Measurements from ENCODE around the gene PCDH9. TPM values are rescaled to one million over a fixed set of nuclear protein-coding genes. Genes with fewer than 3 reads are reported as not detected.

PCDH9 gene
- total and polyA plus RNA-seq, 10 of the 15 experiments (the other 5 are each of a cell fraction or from before 2014, with no cell fraction given): 0.02 to 2.3 (median 0.05) TPM; not detected in 1

- TF ChIP-seq RAD51 (IDR thresholded peaks at IDR 0.05): no peak
- TF ChIP-seq CBX3 (IDR thresholded peaks at IDR 0.05; ENCODE audit: borderline replicate concordance, low read depth): no peak
- no peak for TF ChIP-seq RBBP5 (conservative IDR thresholded peaks at IDR 0.05)
- TF ChIP-seq KLF5 (IDR thresholded peaks at IDR 0.05; ENCODE audit: partially characterized antibody): no peak
- TF ChIP-seq SUPT20H (IDR thresholded peaks at IDR 0.05; ENCODE audit: borderline replicate concordance, control insufficient read depth, low read depth, low read length): no peak
- no peak for TF ChIP-seq POLR2AphosphoS2 (IDR thresholded peaks at IDR 0.05; ENCODE audit: low read depth, low read length)
- TF ChIP-seq NR2F1 (conservative IDR thresholded peaks at IDR 0.05): no peak
- no peak for TF ChIP-seq ATF7 (IDR thresholded peaks at IDR 0.05; ENCODE audit: low read depth)
- intact Hi-C loops (cut with micrococcal nuclease; ENCODE audit: unreplicated experiment): no loop called here
- RAD21 ChIA-PET (ENCODE audit: unreplicated experiment): no interaction called here
- H3K9ac ChIP-seq (ENCODE audit: control insufficient read depth, insufficient read depth, low read length): no peak overlapping the region
- no peak for ATAC-seq
- H4K20me1 ChIP-seq (ENCODE audit: control insufficient read depth, insufficient read depth): no peaks in the 10 kb centered on the region
- POLR2A ChIA-PET: no interaction called here
- no peaks in the 10 kb centered on the region for H3K36me3 ChIP-seq (ENCODE audit: control insufficient read depth in 2 of 2, insufficient read depth in 2 of 2, low read length in 1 of 2)
- in situ Hi-C loops (cut with MboI): no loop called here
- 45% methylated on average over 2 of the region's 2 CpGs for WGBS (ENCODE audit: insufficient coverage, insufficient replicate concordance, low lambda C conversion rate, missing lambda C conversion rate)
- H3K4me1 ChIP-seq (ENCODE audit: control insufficient read depth, insufficient read depth, low read length): no peaks in the 10 kb centered on the region
- no peaks in the 10 kb centered on the region for H3K27me3 ChIP-seq (replicated peaks in 1 of 2; ENCODE audit: control insufficient read depth in 2 of 2, insufficient read depth in 2 of 2, low read length in 1 of 2)
- CTCF ChIA-PET: interaction anchor here (0.9 kb wide), 1 partner anchor 407 kb away, joined by 3 read pairs; no protein-coding TSS in a partner anchor
- H3K4me2 ChIP-seq (ENCODE audit: control insufficient read depth, insufficient read depth): no peak overlapping the region
- DNase-seq (ENCODE audit: low read depth, low spot score): no peak
- SMC1A ChIA-PET (ENCODE audit: uncharacterized antibody, unreplicated experiment): interaction anchor here (0.9 kb wide), 1 partner anchor 340 kb away, joined by 4 read pairs; no protein-coding TSS in a partner anchor
- no TSS peak for BruUV-seq (replicated peaks)
- no peak overlapping the region for H3K27ac ChIP-seq (ENCODE audit: control insufficient read depth, insufficient read depth)
- H3K9me3 ChIP-seq (replicated peaks; ENCODE audit: control insufficient read depth, insufficient read depth, low read length): no peaks in the 10 kb centered on the region
- no peak for FAIRE-seq
- H2AFZ ChIP-seq (ENCODE audit: control insufficient read depth, low read depth, low read length): no peak overlapping the region
- H3K4me3 ChIP-seq: no peak overlapping the region
- H3K79me2 ChIP-seq (ENCODE audit: control insufficient read depth, insufficient read depth, low read length): no peaks in the 10 kb centered on the region
These were observed 448.9 kb downstream of the PCDH9 start for GRCh38 chr13:66781241-66781640.

- ChIA-PET RAD21 (ENCODE audit: unreplicated experiment) (no interaction called here), CTCF (no interaction called here), POLR2A (no interaction called here), SMC1A (ENCODE audit: uncharacterized antibody, unreplicated experiment) (interaction anchor here (0.9 kb wide), 1 partner anchor 340 kb away, joined by 4 read pairs; no protein-coding TSS in a partner anchor)
- Histone ChIP-seq H3K79me2 (ENCODE audit: control insufficient read depth, insufficient read depth, low read length) (no peaks in the 10 kb centered on the region), H3K27ac (ENCODE audit: control insufficient read depth, insufficient read depth) (no peak overlapping the region), H3K9me3 (replicated peaks; ENCODE audit: control insufficient read depth, insufficient read depth, low read length) (no peaks in the 10 kb centered on the region), H3K27me3 (replicated peaks in 1 of 2; ENCODE audit: control insufficient read depth in 2 of 2, insufficient read depth in 2 of 2, low read length in 1 of 2) (no peaks in the 10 kb centered on the region), H3K9ac (ENCODE audit: control insufficient read depth, insufficient read depth, low read length) (no peak overlapping the region), H3K4me3 (no peak overlapping the region), H3K4me1 (ENCODE audit: control insufficient read depth, insufficient read depth, low read length) (no peaks in the 10 kb centered on the region), H4K20me1 (ENCODE audit: control insufficient read depth, insufficient read depth) (no peaks in the 10 kb centered on the region), H3K4me2 (ENCODE audit: control insufficient read depth, insufficient read depth) (no peak overlapping the region), H2AFZ (ENCODE audit: control insufficient read depth, low read depth, low read length) (no peak overlapping the region), H3K36me3 (ENCODE audit: control insufficient read depth in 2 of 2, insufficient read depth in 2 of 2, low read length in 1 of 2) (no peaks in the 10 kb centered on the region)
- ATAC-seq: no peak
- no peak for TF ChIP-seq NFYB (IDR thresholded peaks at IDR 0.05; ENCODE audit: insufficient read depth, low read depth, low read length)
- DNase-seq (ENCODE audit: low read depth, low spot score): no peak
- no peak for FAIRE-seq
- BruUV-seq (replicated peaks): no TSS peak
- intact Hi-C loops (cut with micrococcal nuclease; ENCODE audit: unreplicated experiment) (no loop called here), in situ Hi-C loops (cut with MboI) (no loop called here)
- WGBS (ENCODE audit: insufficient coverage, insufficient replicate concordance, low lambda C conversion rate, missing lambda C conversion rate): 26% methylated on average over 3 of the region's 3 CpGs
These were observed 449.3 kb downstream of the PCDH9 start for GRCh38 chr13:66780814-66781213.
